Renal cortex interstitium (tissue), 11 donors: Measurements from ENCODE around the gene GAS1. TPM values are rescaled to one million over a fixed set of nuclear protein-coding genes. Genes with fewer than 3 reads are reported as not detected.

Experiments
- DNase-seq, 11 donors: peaks; one replicate each; pipeline ENCODE4 v3.0.0-alpha.2; 2013; ENCODE audit warnings: low read depth in 9 of 11, low spot score in 4 of 11; ENCODE audit errors: extremely low read depth in 1 of 11
- polyA plus RNA-seq, 3 donors: library from polyadenylated mRNA; unstranded; fragments of 120-200 nt; gene quantifications; one replicate each; pipeline ENCODE4 v1.2.1, GENCODE V29; 2013; ENCODE audit not compliant: insufficient read length in 3 of 3

Gene GAS1
- polyA plus RNA-seq, 3 donors, result 47.1 to 59.5 (median 56.5) TPM

DNA sequence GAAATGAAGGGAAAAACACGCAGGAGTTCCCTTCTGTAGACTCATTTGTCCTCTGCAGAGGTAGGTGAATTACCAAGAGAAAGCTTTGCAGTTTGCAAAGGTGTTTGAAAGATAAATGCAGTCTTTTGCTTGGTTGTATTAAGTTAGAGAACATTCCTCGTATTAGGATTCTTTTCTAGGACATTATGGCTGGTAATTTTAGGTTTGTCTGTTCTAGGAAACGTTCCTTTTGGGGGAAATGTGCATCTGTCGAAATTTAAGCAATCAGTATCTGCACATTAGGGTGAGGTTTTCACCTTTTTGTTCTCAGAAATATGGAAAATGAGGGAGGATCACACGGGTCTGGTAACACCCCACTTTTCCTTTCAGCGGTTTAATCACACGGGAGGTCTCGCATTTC lies 45.1 kb downstream of the GAS1 start:
- DNase-seq, result no peak

DNA sequence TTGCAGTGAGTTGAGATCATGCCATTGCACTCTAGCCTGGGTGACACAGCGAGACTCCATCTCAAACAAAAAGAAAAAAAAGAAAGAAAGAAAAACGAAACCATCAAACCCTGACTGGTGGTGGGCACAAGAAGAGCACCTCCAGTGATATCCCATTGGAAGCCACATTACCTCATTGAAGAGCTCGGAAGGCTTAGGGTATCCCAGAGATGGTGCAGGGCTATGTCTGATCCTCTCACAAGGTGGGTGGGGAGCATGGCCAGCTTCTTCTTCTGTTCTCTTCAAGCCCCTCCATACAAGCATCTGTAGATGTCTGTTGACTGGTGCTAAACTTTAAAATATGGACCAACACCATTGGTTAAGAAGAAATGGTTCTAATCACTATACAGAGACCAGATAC lies 45.8 kb downstream of the GAS1 start:
- DNase-seq, result no peak
